Activated naive CD4-positive, alpha-beta T cell treated with anti-CD3 and anti-CD28 coated beads, Interleukin-2, amount 50 U/mL, for 24 hours (primary cell): ENCODE data around the gene NT5DC4.

ENCODE experiments used
- H3K27ac Mint-ChIP-seq: one replicate; pipeline ENCODE4 v1.8.0; 2021; ENCODE audit warnings: mild to moderate bottlenecking, mixed read lengths
- H3K27me3 Mint-ChIP-seq: one replicate; pipeline ENCODE4 v1.8.0; 2021; ENCODE audit warnings: mixed read lengths
- H3K36me3 Mint-ChIP-seq: one replicate; pipeline ENCODE4 v1.8.0; 2021; ENCODE audit warnings: mixed read lengths
- H3K4me1 Mint-ChIP-seq: one replicate; pipeline ENCODE4 v1.8.0; 2021; ENCODE audit warnings: mixed read lengths
- H3K4me3 Mint-ChIP-seq: one replicate; pipeline ENCODE4 v1.8.0; 2021; ENCODE audit warnings: mild to moderate bottlenecking, mixed read lengths
- H3K9me3 Mint-ChIP-seq: one replicate; pipeline ENCODE4 v1.8.0; 2021; ENCODE audit warnings: mixed read lengths

The NT5DC4 gene

DNA sequence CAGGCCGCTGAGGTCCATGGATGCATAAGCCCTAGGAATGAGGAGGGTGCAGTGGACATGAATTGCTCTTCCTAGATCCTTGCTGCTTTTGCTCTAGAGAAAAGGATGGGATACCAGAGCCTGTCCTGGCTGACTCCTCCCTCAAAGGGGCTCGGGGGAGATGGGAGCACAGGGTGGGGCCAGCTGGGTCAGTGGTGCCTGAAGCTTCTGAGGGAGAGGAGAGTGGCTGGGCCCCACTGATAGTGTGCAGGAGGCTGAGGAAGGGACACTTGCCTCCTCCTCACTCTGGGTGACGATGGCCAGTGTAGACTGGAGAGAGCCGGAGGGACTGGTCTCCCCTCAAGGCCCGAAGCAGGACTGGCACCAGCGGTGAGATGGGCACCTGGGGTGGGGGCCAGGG lies at the start of gene NT5DC4:
TSS of gene NT5DC4 (plus strand) at position 236 of the 400 bp plus-strand sequence. CDS start at position 296, 60 bp downstream.
- no peaks in the 10 kb centered on the region for H3K9me3 Mint-ChIP-seq
- no peak within 1 kb of the TSS for H3K27ac Mint-ChIP-seq
- no peaks in the 10 kb centered on the region for H3K4me1 Mint-ChIP-seq
- no peak within 1 kb of the TSS for H3K4me3 Mint-ChIP-seq
- no peaks in the 10 kb centered on the region for H3K36me3 Mint-ChIP-seq
- no peaks in the 10 kb centered on the region for H3K27me3 Mint-ChIP-seq

DNA sequence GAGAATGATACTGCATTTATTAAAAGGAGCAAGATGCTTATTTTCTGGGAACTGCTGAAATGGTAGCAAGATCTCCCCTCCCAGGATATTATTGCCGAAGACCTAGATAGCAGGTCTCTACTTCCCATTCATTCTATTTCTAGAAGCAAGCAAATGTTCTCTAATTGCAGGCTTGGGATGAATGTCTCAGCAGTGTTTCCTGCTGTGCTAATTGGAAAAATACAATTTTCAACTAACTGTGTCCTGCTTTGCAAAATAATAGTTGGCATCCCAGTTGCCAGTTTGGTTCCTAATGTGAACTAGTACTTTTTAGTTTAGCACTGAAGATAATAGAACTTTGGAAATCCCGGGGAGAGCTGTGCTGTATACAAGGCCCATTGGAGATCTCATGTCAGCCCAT lies 49.0 kb upstream of the NT5DC4 start:
- H3K4me3 Mint-ChIP-seq, result no peak overlapping the region
- H3K9me3 Mint-ChIP-seq, result no peaks in the 10 kb centered on the region
- H3K36me3 Mint-ChIP-seq, result peaks cover 2% of the 10 kb centered on the region
- H3K27ac Mint-ChIP-seq, result no peak overlapping the region
- H3K4me1 Mint-ChIP-seq, result no peaks in the 10 kb centered on the region
- H3K27me3 Mint-ChIP-seq, result peaks cover 2% of the 10 kb centered on the region

DNA sequence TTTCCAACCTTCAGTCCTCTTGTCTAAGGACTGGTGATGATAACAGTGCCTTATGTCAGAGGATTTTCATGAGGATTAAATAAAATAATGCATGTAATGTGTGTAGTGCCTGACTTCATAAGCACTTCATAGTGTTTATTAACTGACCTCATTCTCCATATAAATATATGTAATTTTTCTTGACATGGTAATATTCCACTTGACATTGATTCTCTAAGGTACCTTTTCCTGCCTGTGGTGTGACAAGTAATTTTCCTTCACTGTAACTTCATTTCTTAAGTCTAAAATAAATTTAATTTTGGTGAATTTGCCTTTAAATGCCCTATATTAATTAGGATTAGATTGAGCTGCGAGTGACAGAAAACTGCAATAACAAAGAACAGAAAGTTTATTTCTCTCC lies 47.8 kb upstream of the NT5DC4 start:
- H3K27ac Mint-ChIP-seq, result no peak overlapping the region
- no peaks in the 10 kb centered on the region for H3K4me1 Mint-ChIP-seq
- H3K27me3 Mint-ChIP-seq, result peaks cover 2% of the 10 kb centered on the region
- peaks cover 2% of the 10 kb centered on the region for H3K36me3 Mint-ChIP-seq
- H3K4me3 Mint-ChIP-seq, result no peak overlapping the region
- H3K9me3 Mint-ChIP-seq, result no peaks in the 10 kb centered on the region

DNA sequence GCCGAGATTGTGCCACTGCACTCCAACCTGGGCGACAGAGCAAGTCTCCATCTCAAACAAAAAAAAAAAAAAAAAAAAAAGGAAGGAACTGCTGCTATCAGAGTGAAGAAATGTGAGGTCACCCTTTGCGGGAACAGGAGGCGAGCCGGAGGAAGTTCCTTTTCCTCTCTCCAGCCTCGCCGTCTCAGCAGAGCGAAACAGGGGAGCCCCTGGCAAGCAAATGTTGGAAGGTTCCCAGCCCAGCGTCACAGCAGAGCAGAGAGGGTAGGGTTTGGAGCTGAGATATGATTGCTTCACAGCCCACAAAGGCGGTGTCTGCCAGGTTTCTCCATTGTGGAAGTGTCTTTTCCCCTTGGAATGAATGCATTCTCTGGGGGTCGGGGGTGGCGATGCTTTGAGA lies 46.6 kb upstream of the NT5DC4 start:
- no peaks in the 10 kb centered on the region for H3K4me1 Mint-ChIP-seq
- H3K4me3 Mint-ChIP-seq, result no peak overlapping the region
- H3K36me3 Mint-ChIP-seq, result peaks cover 2% of the 10 kb centered on the region
- H3K9me3 Mint-ChIP-seq, result no peaks in the 10 kb centered on the region
- no peak overlapping the region for H3K27ac Mint-ChIP-seq
- H3K27me3 Mint-ChIP-seq, result peaks cover 2% of the 10 kb centered on the region

DNA sequence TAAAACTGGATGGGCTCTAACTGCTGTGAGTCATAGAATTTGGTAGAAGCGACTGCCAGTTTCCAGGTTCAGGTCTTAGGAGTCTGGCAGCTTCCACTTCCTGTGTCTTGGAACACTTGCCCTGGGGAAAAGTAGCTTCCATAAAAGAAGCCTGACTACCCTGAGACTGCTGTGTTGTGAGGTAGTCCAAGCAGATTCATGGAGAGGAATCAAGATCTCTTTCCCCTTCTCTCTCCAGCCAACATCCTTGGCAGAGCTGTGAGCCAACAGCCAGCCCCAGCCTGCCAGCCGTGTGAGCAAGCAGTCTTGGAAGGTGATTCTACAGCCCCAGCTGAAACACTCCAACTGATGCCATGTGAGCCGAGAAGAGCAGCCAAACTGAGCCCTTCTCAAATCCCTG lies 41.3 kb upstream of the NT5DC4 start:
- Mint-ChIP-seq H3K9me3 (no peaks in the 10 kb centered on the region), H3K27ac (no peak overlapping the region)

DNA sequence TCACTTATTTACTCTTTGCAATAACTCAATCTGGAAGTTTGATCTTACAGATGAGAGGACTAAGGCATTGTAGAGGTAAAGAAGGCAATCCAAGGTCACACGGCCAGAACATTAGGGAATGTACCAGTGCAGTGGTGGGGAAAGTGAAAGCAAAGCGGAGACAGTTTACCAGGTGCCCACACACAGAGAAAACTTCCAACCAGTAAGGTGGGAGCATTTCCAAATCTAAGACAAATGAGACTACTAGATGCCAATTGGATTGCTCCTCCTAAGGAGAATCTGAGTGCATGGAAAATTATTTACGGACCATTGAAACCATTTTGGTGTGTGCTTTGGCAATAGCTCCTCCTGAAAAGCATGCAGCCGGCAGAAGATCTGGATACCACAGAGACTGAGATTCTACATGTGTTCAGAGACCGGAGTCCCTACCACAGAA lies 40.1 kb upstream of the NT5DC4 start:
- no peak overlapping the region for H3K4me3 Mint-ChIP-seq
- H3K9me3 Mint-ChIP-seq, result no peaks in the 10 kb centered on the region
- H3K27ac Mint-ChIP-seq, result no peak overlapping the region
- no peaks in the 10 kb centered on the region for H3K36me3 Mint-ChIP-seq
- H3K4me1 Mint-ChIP-seq, result no peaks in the 10 kb centered on the region
- H3K27me3 Mint-ChIP-seq, result no peaks in the 10 kb centered on the region

More for the DNA sequence above, 41.3 kb upstream of the NT5DC4 start:
- Mint-ChIP-seq H3K4me3 (no peak overlapping the region), H3K36me3 (no peaks in the 10 kb centered on the region), H3K27me3 (peaks cover 2% of the 10 kb centered on the region), H3K4me1 (no peaks in the 10 kb centered on the region)

DNA sequence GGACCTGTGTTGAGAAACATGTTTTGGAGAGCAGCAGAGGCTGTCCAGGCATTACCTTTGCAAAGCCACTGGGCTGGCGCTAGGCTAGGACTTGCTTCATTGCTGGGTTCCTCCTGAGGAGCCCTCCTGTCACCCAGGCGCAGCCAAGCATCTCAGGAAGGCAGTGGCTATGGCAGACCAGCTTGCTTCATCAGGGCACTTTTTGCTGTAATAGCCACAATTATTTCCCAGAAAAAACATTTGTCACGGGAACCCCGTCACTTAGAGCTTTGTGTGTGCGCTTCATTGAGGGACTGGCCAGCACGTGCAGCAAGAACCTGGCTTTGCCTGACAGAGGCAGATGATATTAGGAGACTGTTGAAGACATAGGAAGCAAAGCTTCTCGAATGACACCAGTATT lies 38.7 kb upstream of the NT5DC4 start:
- Mint-ChIP-seq H3K4me3 (no peak overlapping the region), H3K9me3 (no peaks in the 10 kb centered on the region), H3K4me1 (no peaks in the 10 kb centered on the region), H3K27me3 (no peaks in the 10 kb centered on the region), H3K36me3 (no peaks in the 10 kb centered on the region), H3K27ac (no peak overlapping the region)

DNA sequence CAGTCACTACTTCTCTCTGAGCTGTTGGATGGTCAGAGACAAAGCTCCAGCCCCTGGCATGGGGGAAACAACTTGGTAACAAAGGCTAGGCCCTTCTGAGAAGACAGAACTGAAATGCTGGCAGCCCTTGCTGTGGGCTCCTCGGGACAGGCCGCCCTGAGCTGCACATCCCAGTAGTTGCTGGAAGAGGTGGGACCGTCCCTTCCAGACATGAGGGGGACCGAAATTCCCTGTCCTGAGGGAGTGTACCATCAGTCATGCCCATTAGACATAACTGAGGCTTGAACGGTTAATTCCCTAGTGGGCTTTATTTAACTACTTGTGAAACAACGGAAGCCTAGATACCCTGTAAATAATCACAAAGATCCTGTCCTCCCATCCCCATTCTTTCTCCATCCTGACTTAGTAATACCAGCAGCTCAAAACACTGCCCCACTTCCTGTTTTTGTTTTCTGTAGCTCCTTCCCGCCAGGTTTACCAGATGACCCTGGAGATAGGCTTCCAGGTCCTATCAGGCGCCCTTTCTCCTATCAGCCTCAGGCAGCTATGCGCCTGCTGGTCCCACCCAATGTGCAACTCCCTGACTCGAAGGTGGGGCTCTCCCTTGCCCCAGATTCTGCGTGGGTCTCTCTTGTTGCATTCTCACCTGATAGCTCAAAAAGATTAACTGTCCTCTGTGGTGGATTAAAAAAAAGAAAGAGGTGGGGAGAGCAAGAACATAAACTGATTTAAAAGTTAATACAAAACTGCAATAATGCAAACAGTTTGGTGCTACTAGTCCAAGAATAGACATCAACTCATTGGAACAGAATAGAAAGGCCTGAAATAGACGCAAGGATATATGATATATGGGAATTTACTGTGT lies 37.0 kb upstream of the NT5DC4 start:
- no peaks in the 10 kb centered on the region for H3K27me3 Mint-ChIP-seq
- H3K4me1 Mint-ChIP-seq, result no peaks in the 10 kb centered on the region
- no peak overlapping the region for H3K27ac Mint-ChIP-seq

DNA sequence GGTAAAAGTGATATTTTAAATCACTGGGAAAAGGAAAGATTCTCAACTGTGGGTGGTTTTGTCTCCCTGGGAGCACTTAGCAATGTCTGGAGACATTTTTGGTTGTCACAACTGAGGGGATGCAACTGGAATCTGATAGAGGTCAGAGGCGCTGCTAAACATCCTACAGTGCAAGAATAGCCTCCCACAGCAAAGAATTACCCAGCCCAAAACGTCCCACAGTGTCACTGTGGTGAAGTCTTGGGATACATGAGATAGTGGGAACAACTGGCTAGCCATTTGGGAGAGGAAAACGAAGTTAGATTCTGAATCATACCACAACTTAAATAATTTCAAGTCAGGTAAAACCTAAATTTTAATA lies 36.4 kb upstream of the NT5DC4 start:
- Mint-ChIP-seq H3K27me3 (no peaks in the 10 kb centered on the region), H3K4me1 (no peaks in the 10 kb centered on the region), H3K9me3 (no peaks in the 10 kb centered on the region), H3K36me3 (no peaks in the 10 kb centered on the region), H3K4me3 (no peak overlapping the region), H3K27ac (no peak overlapping the region)

More for the DNA sequence above, 37.0 kb upstream of the NT5DC4 start:
- Mint-ChIP-seq H3K4me3 (no peak overlapping the region), H3K9me3 (no peaks in the 10 kb centered on the region), H3K36me3 (no peaks in the 10 kb centered on the region)

DNA sequence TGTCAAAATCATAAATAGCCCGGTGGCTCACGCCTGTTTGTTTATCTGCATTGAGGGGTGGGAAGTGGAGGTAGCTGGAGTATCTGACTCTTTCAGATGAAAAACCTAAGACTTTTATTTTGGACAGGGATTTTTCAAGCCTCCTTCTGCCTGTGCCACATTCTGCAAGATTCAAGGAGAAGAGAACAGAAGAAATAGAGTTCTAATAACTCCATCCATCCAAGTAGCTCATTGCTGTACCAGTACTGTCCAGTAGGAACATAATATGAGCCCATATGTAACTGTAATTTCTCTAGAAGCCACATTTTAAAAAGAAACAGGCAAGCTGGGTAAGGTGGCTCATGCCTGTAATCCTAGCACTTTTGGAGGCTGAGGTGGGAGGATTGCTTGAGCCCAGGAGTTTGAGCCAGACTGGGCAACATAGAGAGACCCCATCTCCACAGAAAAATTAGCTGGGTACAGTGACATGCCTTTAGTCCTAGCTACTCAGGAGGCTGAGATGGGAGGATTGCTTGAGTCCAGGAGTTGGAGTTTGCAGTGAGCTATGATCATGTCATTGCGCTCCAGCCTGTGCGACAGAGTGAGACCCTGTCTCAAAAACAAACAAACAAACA lies 35.4 kb upstream of the NT5DC4 start:
- Mint-ChIP-seq H3K4me3 (no peak overlapping the region), H3K9me3 (no peaks in the 10 kb centered on the region), H3K36me3 (no peaks in the 10 kb centered on the region)

DNA sequence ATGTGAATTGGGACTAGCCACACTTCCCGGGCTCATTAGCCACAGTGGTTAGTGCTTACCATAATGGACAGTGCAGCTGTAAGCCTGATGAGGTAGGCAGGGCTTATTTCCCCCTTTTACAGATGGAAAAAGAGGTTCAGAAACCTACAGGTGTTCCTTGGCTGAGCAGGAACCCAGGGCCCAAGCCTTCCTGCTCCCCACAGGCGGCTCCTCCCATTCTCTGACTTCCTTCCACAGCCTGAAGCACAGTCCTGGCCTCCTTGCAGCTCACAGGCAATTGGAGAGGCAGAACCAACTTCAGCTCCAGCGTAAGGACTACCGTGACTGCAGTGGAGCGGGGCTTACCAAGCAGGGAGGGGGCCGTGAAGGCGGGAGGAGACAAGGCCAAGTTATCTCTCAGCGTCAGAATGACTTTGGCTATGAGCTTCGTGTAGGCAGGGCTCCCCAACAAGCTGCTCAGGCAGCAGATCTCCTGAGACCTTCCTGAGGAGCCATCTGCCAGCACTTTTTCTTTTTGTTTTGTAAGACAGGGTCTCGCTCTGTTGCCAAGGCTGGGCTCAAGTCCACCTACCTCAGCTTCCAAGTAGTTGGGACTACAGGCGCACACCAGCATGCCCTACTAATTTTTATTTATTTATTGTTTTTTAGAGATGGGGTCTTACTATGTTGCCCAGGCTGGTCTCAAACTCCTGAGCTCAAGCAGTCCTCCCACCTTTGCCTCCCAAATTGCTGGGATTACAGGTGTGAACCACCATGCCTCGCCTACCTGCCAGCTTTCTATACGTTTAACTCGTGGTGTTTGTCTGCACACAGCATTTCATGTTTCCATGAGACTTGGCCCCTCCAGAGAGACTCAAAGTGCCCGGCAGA lies 34.2 kb upstream of the NT5DC4 start:
- H3K36me3 Mint-ChIP-seq, result no peaks in the 10 kb centered on the region
- H3K4me1 Mint-ChIP-seq, result peaks cover 10% of the 10 kb centered on the region
- H3K27ac Mint-ChIP-seq, result no peak overlapping the region
- H3K9me3 Mint-ChIP-seq, result no peaks in the 10 kb centered on the region
- H3K27me3 Mint-ChIP-seq, result no peaks in the 10 kb centered on the region
- H3K4me3 Mint-ChIP-seq, result no peak overlapping the region

More for the DNA sequence above, 35.4 kb upstream of the NT5DC4 start:
- Mint-ChIP-seq H3K27me3 (no peaks in the 10 kb centered on the region), H3K27ac (no peak overlapping the region), H3K4me1 (no peaks in the 10 kb centered on the region)

DNA sequence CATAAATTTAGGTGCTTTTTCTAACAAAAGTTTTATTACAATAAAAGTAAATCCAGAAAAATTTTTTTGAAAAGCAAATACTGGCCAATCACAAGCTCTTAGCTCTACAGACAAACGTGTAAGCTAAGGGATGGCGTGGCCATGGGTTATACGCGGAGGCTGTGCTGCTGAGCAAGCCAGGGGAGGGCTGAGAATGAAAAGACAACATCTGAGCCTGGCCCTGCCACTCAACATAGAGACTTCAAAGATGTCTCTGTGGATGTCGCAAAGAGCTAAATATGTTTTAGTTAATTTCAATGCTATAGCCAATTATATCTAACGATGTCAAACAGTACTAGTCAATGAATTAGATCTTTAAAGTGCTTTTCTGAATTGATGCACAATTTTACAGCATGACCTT lies 33.3 kb upstream of the NT5DC4 start:
- peaks cover 18% of the 10 kb centered on the region for H3K4me1 Mint-ChIP-seq
- H3K27me3 Mint-ChIP-seq, result no peaks in the 10 kb centered on the region

DNA sequence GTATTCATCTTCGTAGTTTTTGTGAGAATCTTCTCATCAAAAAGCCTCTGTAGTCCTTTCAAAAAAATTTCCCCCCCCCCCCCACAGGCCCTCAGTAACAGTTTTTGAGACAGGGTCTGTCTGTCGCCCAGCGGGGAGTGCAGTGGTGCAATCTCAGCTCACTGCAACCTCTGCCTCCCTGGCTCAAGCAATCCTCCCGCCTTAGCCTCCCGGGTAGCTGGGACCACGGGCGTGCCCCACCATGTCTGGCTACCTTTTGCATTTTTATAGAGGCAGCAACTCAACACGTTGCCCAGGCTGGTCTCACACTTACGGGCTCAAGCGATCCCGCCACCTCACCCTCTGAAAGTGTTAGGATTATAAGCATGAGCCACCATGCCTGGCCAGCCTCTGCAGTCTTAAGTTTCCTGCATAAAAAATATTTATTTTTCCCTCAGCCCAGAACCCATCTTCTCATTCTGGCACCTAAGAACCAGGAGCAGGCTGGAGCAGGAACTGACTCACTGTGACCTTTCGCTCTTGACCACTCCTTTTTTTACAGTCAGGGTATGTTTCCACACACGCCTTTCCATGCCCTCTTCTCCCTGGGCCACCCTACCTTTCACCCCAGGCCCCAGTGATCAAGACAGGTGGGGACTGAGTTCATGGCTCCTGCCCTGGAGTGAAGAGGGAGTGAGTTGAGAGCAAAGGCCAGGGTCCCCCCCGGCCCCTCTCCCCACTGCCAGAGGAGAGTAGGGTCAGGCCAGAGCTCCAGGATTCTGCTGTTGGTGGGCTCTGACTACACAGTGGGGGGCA lies 32.5 kb upstream of the NT5DC4 start:
- Mint-ChIP-seq H3K4me1 (peaks cover 26% of the 10 kb centered on the region), H3K36me3 (no peaks in the 10 kb centered on the region), H3K27ac (no peak overlapping the region), H3K27me3 (no peaks in the 10 kb centered on the region), H3K4me3 (no peak overlapping the region), H3K9me3 (no peaks in the 10 kb centered on the region)

More for the DNA sequence above, 33.3 kb upstream of the NT5DC4 start:
- Mint-ChIP-seq H3K9me3 (no peaks in the 10 kb centered on the region), H3K36me3 (no peaks in the 10 kb centered on the region), H3K4me3 (no peak overlapping the region), H3K27ac (no peak overlapping the region)

DNA sequence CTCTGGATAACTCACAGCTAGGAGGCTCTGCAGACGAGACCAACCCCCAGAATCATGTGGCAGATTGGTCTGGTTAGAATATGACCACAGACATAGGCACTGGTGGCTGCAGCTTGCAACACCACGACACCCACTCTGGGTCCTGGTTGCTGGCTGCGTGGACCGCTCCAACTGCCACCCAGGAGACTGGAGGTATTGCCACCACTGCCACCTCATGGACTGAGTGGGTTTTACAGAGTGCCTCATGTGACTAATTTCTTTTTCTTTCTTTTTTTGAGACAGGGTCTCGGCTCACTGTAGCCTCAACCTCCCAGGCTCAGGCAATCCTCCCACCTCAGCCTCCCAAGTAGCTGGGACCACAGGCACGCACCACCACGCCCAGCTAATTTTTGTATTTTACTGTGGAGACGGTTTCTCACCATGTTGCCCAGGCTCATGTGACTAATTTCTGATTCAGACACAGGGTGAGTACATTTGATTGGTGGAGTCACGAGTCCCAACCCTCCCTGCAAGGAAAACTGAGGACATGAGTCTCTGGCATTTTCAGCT lies 29.9 kb upstream of the NT5DC4 start:
- H3K4me3 Mint-ChIP-seq, result peak overlapping the region; percentile 30
- H3K4me1 Mint-ChIP-seq, result peaks cover 27% of the 10 kb centered on the region
- no peak overlapping the region for H3K27ac Mint-ChIP-seq
- H3K36me3 Mint-ChIP-seq, result no peaks in the 10 kb centered on the region
- H3K27me3 Mint-ChIP-seq, result no peaks in the 10 kb centered on the region
- no peaks in the 10 kb centered on the region for H3K9me3 Mint-ChIP-seq

DNA sequence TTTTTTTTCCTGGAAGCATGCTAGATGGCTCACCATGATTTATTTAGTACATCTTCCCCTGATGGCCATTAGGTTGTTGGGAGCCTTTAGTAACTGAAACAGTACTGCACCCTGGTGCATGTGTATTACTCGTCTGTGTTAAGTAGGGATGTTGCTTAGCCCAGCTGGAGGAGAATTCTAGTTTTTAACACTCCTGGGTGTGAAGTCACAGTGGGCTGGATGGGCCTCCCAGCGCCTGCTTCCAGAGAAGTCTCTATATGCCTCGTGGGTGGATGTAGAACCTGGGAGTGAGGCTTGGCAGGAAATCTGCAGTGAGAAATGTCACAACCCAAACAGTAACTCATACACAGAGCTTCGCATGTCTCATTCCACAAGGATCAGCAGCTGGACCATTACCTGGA lies 28.9 kb upstream of the NT5DC4 start:
- H3K9me3 Mint-ChIP-seq, result no peaks in the 10 kb centered on the region
- H3K4me3 Mint-ChIP-seq, result no peak overlapping the region
- no peaks in the 10 kb centered on the region for H3K36me3 Mint-ChIP-seq
- H3K27me3 Mint-ChIP-seq, result no peaks in the 10 kb centered on the region
- peaks cover 27% of the 10 kb centered on the region for H3K4me1 Mint-ChIP-seq
- no peak overlapping the region for H3K27ac Mint-ChIP-seq
